Spinal cord (tissue), 10 donors: Measurements from ENCODE around the gene DRC7. TPM values are rescaled to one million over a fixed set of nuclear protein-coding genes. Genes with fewer than 3 reads are reported as not detected.

Source experiments
- DNase-seq, 6 donors: peaks; one replicate each; pipeline versions ENCODE4 v3.0.0 to v3.0.0-alpha.2; 2013 to 2015; ENCODE audit warnings: low spot score in 6 of 6, low read depth in 4 of 6
- H3K27ac ChIP-seq: one replicate; pipeline ENCODE4 v1.5.1; 2013; ENCODE audit warnings: low read depth, low read length, control low read depth
- H3K27me3 ChIP-seq: one replicate; pipeline ENCODE4 v1.6.1; 2013; ENCODE audit warnings: low read length; ENCODE audit not compliant: control insufficient read depth, insufficient read depth
- H3K36me3 ChIP-seq: one replicate; pipeline ENCODE4 v1.6.1; 2013; ENCODE audit warnings: low read length; ENCODE audit not compliant: control insufficient read depth, insufficient read depth
- H3K4me1 ChIP-seq: one replicate; pipeline ENCODE4 v1.6.1; 2013; ENCODE audit warnings: low read length; ENCODE audit not compliant: control insufficient read depth, insufficient read depth
- H3K4me3 ChIP-seq: one replicate; pipeline ENCODE4 v1.5.1; 2013; ENCODE audit warnings: low read depth, low read length, control low read depth
- H3K9me3 ChIP-seq: one replicate; pipeline ENCODE4 v1.6.1; 2013; ENCODE audit warnings: low read length; ENCODE audit not compliant: control insufficient read depth, insufficient read depth
- WGBS: methylation state at CpG from one replicate; pipeline ENCODE4 v1.1.5; 2013; ENCODE audit warnings: missing lambda C conversion rate; ENCODE audit not compliant: insufficient coverage; 5-methylcytosine and 5-hydroxymethylcytosine counted together
- polyA plus RNA-seq, 2 donors: library from polyadenylated mRNA; unstranded; fragments of 120-200 nt; gene quantifications; one replicate each; pipeline ENCODE4 v1.2.1, GENCODE V29; 2013; ENCODE audit not compliant: insufficient read length in 2 of 2
- total RNA-seq, 2 donors: library from RNA; depleted of rRNA in 1 of 2; stranded (reverse); fragments of 120-200 nt in 1 of 2; fragments of >200 nt in 1 of 2; gene quantifications; one replicate each; pipeline versions ENCODE4 v1.2.3 to v1.2.4, GENCODE V29; 2013 to 2014
- donor health status: healthy.

DRC7 gene
- total and polyA plus RNA-seq, 4 donors = 0.69 to 6.0 (median 4.0) TPM

DNA sequence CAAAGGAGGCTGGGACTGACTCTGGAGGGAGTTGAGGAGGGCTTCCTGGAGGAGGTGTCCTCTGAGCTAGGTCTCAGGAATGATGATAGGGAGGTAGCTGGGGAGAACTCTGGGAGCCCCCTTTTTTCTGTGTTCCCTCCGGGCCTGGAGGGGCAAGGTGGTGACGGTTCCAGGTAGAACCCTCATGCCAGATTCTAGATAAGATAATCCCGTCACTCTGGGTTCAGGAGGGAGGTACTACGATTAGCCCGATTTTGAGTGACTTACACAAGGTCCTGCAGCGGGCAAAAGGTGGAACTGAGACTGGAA lies 45.2 kb upstream of the DRC7 start:
- Histone ChIP-seq H3K27ac (no peak overlapping the region), H3K4me1 (peaks cover 76% of the 10 kb centered on the region), H3K36me3 (peaks cover 95% of the 10 kb centered on the region), H3K27me3 (no peaks in the 10 kb centered on the region), H3K4me3 (no peak overlapping the region), H3K9me3 (no peaks in the 10 kb centered on the region)
- 77% methylated on average over 5 of the region's 6 CpGs for WGBS
- no peak for DNase-seq

DNA sequence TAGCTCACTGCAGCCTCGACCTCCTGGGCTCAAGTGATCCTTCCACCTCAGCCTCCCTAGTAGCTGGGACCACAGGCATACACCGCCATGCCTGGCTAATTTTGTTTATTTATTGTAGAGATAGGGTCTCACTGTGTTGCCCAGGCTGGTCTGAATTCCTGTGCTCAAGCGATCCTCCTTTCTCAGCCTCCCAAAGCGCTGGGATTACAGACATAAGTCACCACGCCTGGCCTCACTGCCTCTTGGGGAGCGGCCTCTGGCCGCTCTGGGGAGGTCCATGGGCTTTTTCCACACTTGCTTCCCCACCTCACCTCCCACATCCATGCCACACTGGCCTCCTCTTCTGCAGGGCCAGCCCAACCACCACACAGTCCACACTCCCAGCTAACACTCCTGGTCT lies 44.8 kb upstream of the DRC7 start:
- no peak overlapping the region for H3K4me3 ChIP-seq
- no peaks in the 10 kb centered on the region for H3K9me3 ChIP-seq
- H3K4me1 ChIP-seq = peaks cover 71% of the 10 kb centered on the region
- WGBS = 92% methylated on average over 6 of the region's 7 CpGs
- H3K27ac ChIP-seq = no peak overlapping the region
- H3K36me3 ChIP-seq = peaks cover 95% of the 10 kb centered on the region
- H3K27me3 ChIP-seq = no peaks in the 10 kb centered on the region
- DNase-seq = no peak

DNA sequence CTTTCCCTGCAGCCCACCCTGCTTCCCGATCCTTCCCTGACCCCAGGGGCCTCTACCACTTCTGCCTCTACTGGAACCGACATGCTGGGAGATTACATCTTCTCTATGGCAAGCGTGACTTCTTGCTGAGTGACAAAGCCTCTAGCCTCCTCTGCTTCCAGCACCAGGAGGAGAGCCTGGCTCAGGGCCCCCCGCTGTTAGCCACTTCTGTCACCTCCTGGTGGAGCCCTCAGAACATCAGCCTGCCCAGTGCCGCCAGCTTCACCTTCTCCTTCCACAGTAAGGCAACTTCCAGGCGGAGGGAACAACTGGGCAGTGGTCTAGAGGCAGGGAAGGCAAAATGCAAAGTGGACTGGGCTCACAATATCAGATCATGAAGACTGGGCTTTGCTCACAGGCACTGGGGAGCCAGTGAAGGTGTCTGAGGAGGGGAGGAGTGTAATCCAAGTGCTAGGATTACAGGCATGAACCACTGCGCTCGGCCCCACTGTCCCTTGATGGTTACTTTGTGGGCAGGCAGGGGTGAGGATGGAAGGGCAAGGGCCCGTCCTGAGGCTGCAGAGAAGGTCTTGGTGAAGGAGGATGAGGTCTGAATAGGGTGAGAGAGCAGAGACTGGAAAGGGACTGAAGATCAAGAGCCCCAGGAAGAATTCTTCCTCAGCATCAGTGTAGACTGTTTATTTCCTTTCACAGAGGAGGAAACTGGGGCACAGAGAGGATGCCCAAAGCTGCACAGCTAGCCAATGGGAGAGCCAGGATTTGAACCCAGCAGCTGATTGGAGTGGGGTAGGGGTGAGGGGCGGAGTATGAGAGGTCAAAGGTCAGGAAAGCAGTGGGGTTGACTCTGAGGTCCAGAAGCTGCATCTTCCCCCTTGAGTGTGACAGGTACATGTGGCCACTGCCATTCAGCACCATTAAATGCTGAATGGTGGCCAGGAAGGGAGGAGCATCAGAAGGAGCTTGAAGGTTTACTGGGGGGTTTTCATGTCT lies 43.0 kb upstream of the DRC7 start:
- H3K36me3 ChIP-seq = peaks cover 95% of the 10 kb centered on the region
- H3K9me3 ChIP-seq = no peaks in the 10 kb centered on the region
- H3K4me3 ChIP-seq = no peak overlapping the region
- H3K27ac ChIP-seq = no peak overlapping the region
- no peaks in the 10 kb centered on the region for H3K27me3 ChIP-seq
- DNase-seq = no peak
- peaks cover 53% of the 10 kb centered on the region for H3K4me1 ChIP-seq
- 85% methylated on average over 8 of the region's 10 CpGs for WGBS

DNA sequence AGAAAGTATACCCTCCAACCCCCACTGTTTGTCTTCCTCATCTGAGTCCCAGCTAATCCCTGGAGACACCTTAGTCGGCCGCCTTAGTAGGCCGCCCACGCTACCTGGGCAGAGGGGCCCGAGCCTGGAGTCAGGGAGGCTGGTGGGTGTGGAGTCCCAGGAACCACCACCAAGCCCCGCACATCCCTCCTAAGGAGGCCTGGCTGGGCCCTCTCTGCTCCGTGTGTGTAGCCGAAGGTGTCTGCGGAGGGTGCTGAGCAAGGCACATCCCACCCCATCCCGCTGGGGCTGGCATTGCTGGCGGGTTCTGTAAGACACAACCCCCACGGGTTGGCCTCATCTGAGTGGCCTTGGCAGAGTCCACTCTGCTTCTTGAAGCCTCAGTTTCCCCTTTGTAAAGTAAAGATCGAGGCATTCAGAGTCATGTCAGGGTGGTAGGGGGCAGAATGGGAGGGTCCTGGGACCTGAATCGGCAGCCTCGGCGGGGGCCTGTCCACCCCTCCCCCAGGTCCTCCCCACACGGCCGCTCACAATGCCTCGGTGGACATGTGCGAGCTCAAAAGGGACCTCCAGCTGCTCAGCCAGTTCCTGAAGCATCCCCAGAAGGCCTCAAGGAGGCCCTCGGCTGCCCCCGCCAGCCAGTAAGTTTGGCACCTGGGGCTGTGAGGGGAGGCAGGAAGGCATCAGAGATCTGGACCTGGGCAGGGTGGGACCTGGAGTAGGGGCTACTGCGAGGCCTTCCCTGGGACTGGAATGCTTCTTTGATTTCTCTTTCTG lies 41.7 kb upstream of the DRC7 start:
- H3K27ac ChIP-seq = no peak overlapping the region
- no peak overlapping the region for H3K4me3 ChIP-seq
- WGBS = 79% methylated on average over 13 of the region's 23 CpGs
- no peaks in the 10 kb centered on the region for H3K27me3 ChIP-seq
- H3K36me3 ChIP-seq = peaks cover 99% of the 10 kb centered on the region
- no peak for DNase-seq
- no peaks in the 10 kb centered on the region for H3K9me3 ChIP-seq
- peaks cover 41% of the 10 kb centered on the region for H3K4me1 ChIP-seq

DNA sequence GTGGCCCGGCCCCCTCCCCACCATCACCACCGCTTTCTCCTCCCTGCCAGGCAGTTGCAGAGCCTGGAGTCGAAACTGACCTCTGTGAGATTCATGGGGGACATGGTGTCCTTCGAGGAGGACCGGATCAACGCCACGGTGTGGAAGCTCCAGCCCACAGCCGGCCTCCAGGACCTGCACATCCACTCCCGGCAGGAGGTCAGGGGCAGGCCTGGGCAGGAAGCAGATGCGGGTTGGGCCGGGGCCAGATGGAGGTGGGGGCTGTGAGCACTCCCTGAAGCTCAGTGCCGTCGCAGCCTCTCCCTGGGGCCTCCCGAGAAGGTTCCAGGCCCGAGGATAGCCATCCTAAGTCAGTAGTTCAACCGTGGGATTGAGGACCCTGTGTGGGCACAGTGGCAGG lies 40.7 kb upstream of the DRC7 start:
- Histone ChIP-seq H3K36me3 (peaks cover 99% of the 10 kb centered on the region), H3K9me3 (no peaks in the 10 kb centered on the region), H3K4me1 (peaks cover 30% of the 10 kb centered on the region), H3K27ac (no peak overlapping the region), H3K4me3 (no peak overlapping the region), H3K27me3 (no peaks in the 10 kb centered on the region)
- WGBS = 45% methylated on average over 16 of the region's 16 CpGs
- DNase-seq = no peak

DNA sequence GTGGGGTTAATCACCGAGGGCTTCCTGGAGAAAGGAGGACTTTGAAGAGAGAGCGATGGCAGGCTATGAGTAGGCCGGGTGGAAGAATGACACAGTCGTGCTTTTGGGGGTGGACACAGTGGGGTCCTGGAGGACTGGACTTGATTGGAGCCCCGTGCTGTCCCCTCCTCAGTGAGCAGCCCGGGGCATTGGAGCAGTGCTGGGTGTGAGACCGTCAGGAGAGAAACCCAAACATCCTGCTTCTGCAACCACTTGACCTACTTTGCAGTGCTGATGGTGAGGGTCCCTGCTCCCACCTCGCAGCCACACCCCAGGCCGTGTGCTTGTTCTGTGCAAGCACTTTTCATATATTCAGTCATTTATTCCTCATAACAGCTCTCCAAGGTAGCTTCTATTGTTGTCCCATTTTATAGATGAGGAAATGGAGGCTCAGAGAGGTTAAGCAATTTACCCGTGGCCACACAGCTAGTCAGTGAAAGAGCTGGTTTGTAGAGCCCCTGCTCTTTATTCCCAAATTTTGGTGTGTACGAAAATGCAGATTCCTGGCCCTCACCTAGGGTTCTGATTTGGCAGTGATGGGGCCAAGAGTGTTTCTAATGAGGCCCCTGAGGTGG lies 38.2 kb upstream of the DRC7 start:
- Histone ChIP-seq H3K4me1 (peaks cover 21% of the 10 kb centered on the region), H3K36me3 (peaks cover 99% of the 10 kb centered on the region), H3K27me3 (no peaks in the 10 kb centered on the region), H3K4me3 (no peak overlapping the region), H3K27ac (no peak overlapping the region), H3K9me3 (no peaks in the 10 kb centered on the region)
- DNase-seq = no peak
- 92% methylated on average over 9 of the region's 11 CpGs for WGBS

DNA sequence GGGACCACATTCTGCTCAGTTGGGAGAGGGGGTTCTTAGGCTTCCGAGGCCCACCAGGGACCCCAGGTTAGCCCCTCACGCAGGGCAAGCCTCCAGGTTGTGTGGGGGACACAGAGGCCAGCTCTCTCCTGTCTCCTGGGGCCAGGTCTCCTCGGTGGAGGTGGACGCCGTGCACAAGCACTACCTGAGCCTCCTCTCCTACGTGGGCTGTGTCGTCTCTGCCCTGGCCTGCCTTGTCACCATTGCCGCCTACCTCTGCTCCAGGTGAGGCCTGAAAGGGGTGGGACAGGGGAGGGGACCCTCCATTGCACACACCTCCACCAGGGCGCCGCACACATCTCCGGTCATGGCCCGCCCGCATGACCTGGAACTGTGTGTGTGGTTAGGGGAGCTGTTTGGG lies 37.4 kb upstream of the DRC7 start:
- Histone ChIP-seq H3K27ac (no peak overlapping the region), H3K4me1 (peaks cover 17% of the 10 kb centered on the region), H3K36me3 (peaks cover 99% of the 10 kb centered on the region), H3K9me3 (no peaks in the 10 kb centered on the region), H3K27me3 (no peaks in the 10 kb centered on the region), H3K4me3 (no peak overlapping the region)
- 92% methylated on average over 4 of the region's 13 CpGs for WGBS
- no peak for DNase-seq

DNA sequence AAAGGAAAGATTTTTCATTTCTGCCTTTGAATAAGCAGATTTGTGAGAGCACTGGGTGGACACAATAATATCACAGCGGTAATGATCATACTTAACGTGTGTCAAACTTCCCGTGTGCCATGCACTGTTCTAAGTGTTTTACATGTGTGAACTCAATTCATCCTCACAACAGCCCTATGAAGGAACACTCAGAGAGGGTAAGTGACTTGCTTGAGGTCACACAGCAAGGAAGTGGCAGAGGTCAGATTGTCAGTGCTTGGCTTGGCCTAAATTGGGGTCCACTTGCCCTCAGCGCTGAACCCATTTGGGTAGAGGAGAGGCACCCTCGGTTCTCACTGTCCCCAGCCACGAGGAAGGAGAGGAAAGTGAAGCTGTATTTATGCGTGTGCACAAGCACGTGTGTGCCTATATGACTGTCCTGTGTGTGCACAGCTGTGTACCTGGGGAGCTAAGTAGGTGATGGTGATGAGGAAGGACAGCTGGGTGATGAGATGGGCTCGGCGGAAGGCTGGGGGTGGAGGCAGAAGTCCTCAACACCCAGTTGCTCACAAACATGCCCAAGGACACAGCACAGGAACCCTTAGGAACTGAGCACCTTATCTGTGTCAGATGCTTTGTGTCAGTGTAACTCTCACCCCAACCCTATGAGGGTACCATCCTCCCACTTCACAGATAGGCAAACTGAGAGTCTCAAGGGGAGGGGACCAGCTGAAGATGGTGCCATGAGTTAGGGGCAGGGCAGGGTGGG lies 36.3 kb upstream of the DRC7 start:
- peaks cover 99% of the 10 kb centered on the region for H3K36me3 ChIP-seq

More for the DNA sequence above, 36.3 kb upstream of the DRC7 start:
- DNase-seq = no peak
- WGBS = 88% methylated on average over 5 of the region's 10 CpGs
- H3K27me3 ChIP-seq = no peaks in the 10 kb centered on the region
- no peak overlapping the region for H3K4me3 ChIP-seq
- peaks cover 9% of the 10 kb centered on the region for H3K4me1 ChIP-seq
- H3K27ac ChIP-seq = no peak overlapping the region
- H3K9me3 ChIP-seq = no peaks in the 10 kb centered on the region
